Transverse colon (tissue), 4 donors: ENCODE data around the gene INTS12. TPM values are rescaled to one million over a fixed set of nuclear protein-coding genes. Genes with fewer than 3 reads are reported as not detected.

Experiments
- DNase-seq: peaks from one replicate; pipeline ENCODE4 v3.0.0-alpha.2; 2019
- H3K27ac ChIP-seq, 4 donors: fragments of 200-600 bp; sonication (generic); 2 replicates each; pipeline ENCODE4 v1.5.1; 2016 to 2018; ENCODE audit warnings: inconsistent platforms in 4 of 4
- H3K27me3 ChIP-seq: fragments of 200-600 bp; sonication (generic); 2 replicates; pipeline ENCODE4 v1.5.1; 2017; ENCODE audit warnings: inconsistent platforms
- H3K36me3 ChIP-seq, 4 donors: fragments of 200-600 bp; sonication (generic); 2 replicates each; pipeline ENCODE4 v1.5.1; 2017 to 2019; ENCODE audit warnings: inconsistent platforms in 4 of 4
- H3K4me1 ChIP-seq, 4 donors: fragments of 200-600 bp; sonication (generic); 2 replicates each; pipeline ENCODE4 v1.5.1; 2017 to 2020; ENCODE audit warnings: inconsistent platforms in 4 of 4
- H3K4me3 ChIP-seq, 4 donors: fragments of 200-600 bp; sonication (generic); 1 replicate in 1 of 4; 2 replicates in 3 of 4; pipeline versions ENCODE4 v1.5.1 to v1.6.1; 2017 to 2019; ENCODE audit warnings: inconsistent platforms in 4 of 4
- H3K9me3 ChIP-seq, 2 donors: fragments of 200-600 bp; sonication (generic); 2 replicates each; pipeline ENCODE4 v1.5.1; 2017 to 2019; ENCODE audit warnings: inconsistent platforms in 2 of 2
- CTCF ChIP-seq, 5 experiments: fragments of 200-600 bp in 3 of 5; fragments of 450-650 bp in 2 of 5; sonication (generic) in 3 of 5; IDR thresholded peaks; 1 replicate in 2 of 5; 2 replicates in 3 of 5; pipeline ENCODE4 v1.5.1; 2016 to 2017; ENCODE audit warnings: antibody characterized with exemption in 5 of 5, inconsistent platforms in 3 of 5, mild to moderate bottlenecking in 2 of 5, moderate library complexity in 1 of 5
- EP300 ChIP-seq: sonication (generic); formaldehyde crosslinking; IDR thresholded peaks from one replicate; pipeline ENCODE4 v1.6.1; 2017; ENCODE audit warnings: antibody characterized with exemption, low read depth
- POLR2A ChIP-seq: fragments of 450-650 bp; IDR thresholded peaks from one replicate; pipeline ENCODE4 v1.6.1; 2016; ENCODE audit warnings: antibody characterized with exemption, mild to moderate bottlenecking, moderate library complexity
- POLR2AphosphoS5 ChIP-seq, 3 donors: sonication (generic); formaldehyde crosslinking; IDR thresholded peaks; one replicate each; pipeline ENCODE4 v1.6.1; 2016; ENCODE audit warnings: antibody characterized with exemption in 3 of 3
- WGBS, 2 donors: methylation state at CpG; one replicate each; pipeline ENCODE4 v1.1.5; 2018; ENCODE audit warnings: low coverage in 1 of 2; 5-methylcytosine and 5-hydroxymethylcytosine counted together
- in situ Hi-C, 4 donors: fragments of 200-750 bp; cut with MboI; loops; one replicate each; pipeline versions ENCODE4 v1.15.0 to v1.15.1; 2017; ENCODE audit warnings: low sequenced_read_pairs in 3 of 4, low pct_ligation_motif_present in 1 of 4, low pct_unique_long_range_greater_than_20kb in 1 of 4
- intact Hi-C: fragments of 100-400 bp; cut with DNase I; formaldehyde crosslinking; loops from one replicate; pipeline ENCODE4 v1.15.1; 2023; ENCODE audit warnings: low total_unique reads
- total RNA-seq, 4 donors: library from RNA; depleted of rRNA; stranded (reverse); fragments of >200 nt; gene quantifications; one replicate each; pipeline ENCODE4 v1.1.0, GENCODE V29; 2016

The INTS12 gene
- total RNA-seq, 4 donors from 2014 or later = 4.5 to 37.0 (median 22.0) TPM

- H3K4me3 ChIP-seq = no peak overlapping the region
- H3K9me3 ChIP-seq = peaks cover 0 to 9% of the 10 kb centered on the region in 2 donors
- H3K27ac ChIP-seq = no peak overlapping the region
- WGBS, 2 donors = 92 to 94% methylated on average over 2 of the region's 2 CpGs
- TF ChIP-seq POLR2AphosphoS5 (IDR thresholded peaks at IDR 0.05) = no peak
- no peak for TF ChIP-seq CTCF (IDR thresholded peaks at IDR 0.05)
- TF ChIP-seq EP300 = no peak
- TF ChIP-seq POLR2A = no peak
- intact Hi-C loops (no loop called here), in situ Hi-C loops (no loop called here)
- no peak for DNase-seq
- no peaks in the 10 kb centered on the region for H3K4me1 ChIP-seq
- no peaks in the 10 kb centered on the region for H3K27me3 ChIP-seq
- H3K36me3 ChIP-seq = no peaks in the 10 kb centered on the region
Observed at GRCh38 chr4:105725623-105726022, 17.1 kb upstream of the INTS12 start.

- no peak for DNase-seq
- Histone ChIP-seq H3K9me3 (no peaks in the 10 kb centered on the region), H3K27ac (no peak overlapping the region), H3K36me3 (no peaks in the 10 kb centered on the region), H3K4me1 (peaks cover 0 to 8% (median 2%) of the 10 kb centered on the region in 4 donors), H3K4me3 (no peak overlapping the region), H3K27me3 (no peaks in the 10 kb centered on the region)
- TF ChIP-seq EP300 = no peak
- intact Hi-C loops = no loop called here
- in situ Hi-C loops = loop anchor here in 2 of 4 donors (25.0 kb wide), 1 partner anchor 582 kb away; the partner anchor contains the start of gene TET2 (in 2 of the 2)
- 84% methylated on average over 2 of the region's 2 CpGs; no CpG with 5 or more reads in 1 of the 2 donors for WGBS, 2 donors
Observed at GRCh38 chr4:105719204-105719603, 10.7 kb upstream of the INTS12 start.

- Histone ChIP-seq H3K27ac (no peak overlapping the region), H3K36me3 (no peaks in the 10 kb centered on the region), H3K9me3 (no peaks in the 10 kb centered on the region), H3K4me1 (peaks cover 0 to 8% (median 2%) of the 10 kb centered on the region in 4 donors), H3K4me3 (no peak overlapping the region), H3K27me3 (no peaks in the 10 kb centered on the region)
- TF ChIP-seq POLR2AphosphoS5 (IDR thresholded peaks at IDR 0.05) = no peak
- TF ChIP-seq CTCF (IDR thresholded peaks at IDR 0.05) = peak; percentile 41 to 56 (median 44)
- WGBS, 2 donors = 45 to 50% methylated on average over 4 of the region's 4 CpGs
- DNase-seq = no peak
- intact Hi-C loops = no loop called here
- in situ Hi-C loops = loop anchor here in 2 of 4 donors (25.0 kb wide), 1 partner anchor 578 kb away; the partner anchor contains the start of gene TET2 (in 2 of the 2)
Observed at GRCh38 chr4:105715692-105716278, 7.3 kb upstream of the INTS12 start.

- intact Hi-C loops (no loop called here), in situ Hi-C loops (loop anchor here in 2 of 4 donors (25.0 kb wide), 1 partner anchor 578 kb away; the partner anchor contains the start of gene TET2 (in 2 of the 2))
- TF ChIP-seq EP300 = no peak
- TF ChIP-seq POLR2AphosphoS5 (IDR thresholded peaks at IDR 0.05) = no peak
- WGBS, 2 donors = 67 to 79% methylated on average over 1 of the region's 1 CpG
- no peaks in the 10 kb centered on the region for H3K9me3 ChIP-seq
- peaks cover 0 to 9% (median 2%) of the 10 kb centered on the region in 4 donors for H3K4me1 ChIP-seq
- no peak for DNase-seq
- no peaks in the 10 kb centered on the region for H3K27me3 ChIP-seq
- H3K27ac ChIP-seq = no peak overlapping the region
- H3K4me3 ChIP-seq = no peak overlapping the region
- H3K36me3 ChIP-seq = no peaks in the 10 kb centered on the region
Observed at GRCh38 chr4:105714932-105715331, 6.4 kb upstream of the INTS12 start.

- H3K9me3 ChIP-seq = no peaks in the 10 kb centered on the region
- no peak overlapping the region for H3K27ac ChIP-seq
- peaks cover 6 to 17% (median 9%) of the 10 kb centered on the region in 4 donors for H3K4me1 ChIP-seq
- 68 to 84% methylated on average over 5 of the region's 5 CpGs for WGBS, 2 donors
- DNase-seq = no peak
- no peak overlapping the region for H3K4me3 ChIP-seq
- H3K27me3 ChIP-seq = no peaks in the 10 kb centered on the region
- in situ Hi-C loops (loop anchor here in 2 of 4 donors (25.0 kb wide), 1 partner anchor 577 kb away; the partner anchor contains the start of gene TET2 (in 2 of the 2)), intact Hi-C loops (no loop called here)
- no peaks in the 10 kb centered on the region for H3K36me3 ChIP-seq
- TF ChIP-seq EP300 = no peak
- TF ChIP-seq POLR2AphosphoS5 (IDR thresholded peaks at IDR 0.05) = no peak
- no peak for TF ChIP-seq POLR2A
- no peak for TF ChIP-seq CTCF (IDR thresholded peaks at IDR 0.05)
Observed at GRCh38 chr4:105714071-105714521, 5.6 kb upstream of the INTS12 start.
